Muscle layer of colon (tissue), 2 donors: ENCODE data around the gene IRAG1.

Experiments
- H3K27ac ChIP-seq: one replicate; pipeline ENCODE4 v1.7.0; 2013; ENCODE audit warnings: low read depth, mild to moderate bottlenecking, low read length, moderate library complexity
- H3K27me3 ChIP-seq, 2 donors: one replicate each; pipeline ENCODE4 v1.7.0; 2013; ENCODE audit warnings: low read length in 2 of 2, mild to moderate bottlenecking in 2 of 2; ENCODE audit not compliant: insufficient read depth in 2 of 2, control insufficient read depth in 1 of 2
- H3K36me3 ChIP-seq: one replicate; pipeline ENCODE4 v1.7.0; 2013; ENCODE audit warnings: mild to moderate bottlenecking, low read length; ENCODE audit not compliant: insufficient read depth
- H3K4me1 ChIP-seq: one replicate; pipeline ENCODE4 v1.7.0; 2013; ENCODE audit warnings: mild to moderate bottlenecking, low read length; ENCODE audit not compliant: insufficient read depth
- H3K4me3 ChIP-seq, 2 donors: one replicate each; pipeline ENCODE4 v1.7.0; 2013; ENCODE audit warnings: low read length in 2 of 2, low read depth in 1 of 2, mild to moderate bottlenecking in 1 of 2, moderate library complexity in 1 of 2
- H3K9ac ChIP-seq: one replicate; pipeline ENCODE4 v1.7.0; 2013; ENCODE audit warnings: low read length
- H3K9me3 ChIP-seq: one replicate; pipeline ENCODE4 v1.7.0; 2013; ENCODE audit warnings: mild to moderate bottlenecking, low read length
- donor health status: abdominal sarcoma.
- donor health status: Adenocarcinoma of cecum.

The IRAG1 gene

DNA sequence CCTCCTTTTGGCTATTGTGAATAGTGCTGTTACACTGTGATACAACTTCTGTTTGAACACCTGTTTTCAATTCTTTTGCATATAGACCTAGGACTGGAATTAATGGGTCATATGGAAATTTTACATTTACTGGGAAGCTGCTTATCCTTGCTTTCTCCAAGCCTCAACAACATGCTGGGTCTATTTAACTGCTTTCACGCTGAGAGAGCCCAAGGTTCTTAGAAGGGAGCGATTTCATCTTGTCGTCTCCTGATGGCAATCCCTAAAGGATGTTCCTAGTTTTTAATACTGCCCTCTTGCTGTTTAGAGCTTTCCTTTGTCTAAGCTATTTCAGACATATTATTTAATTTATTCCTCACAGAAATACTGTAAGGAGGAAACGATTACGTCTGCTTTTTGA is 15.5 kb downstream of the IRAG1 start:
- H3K27me3 ChIP-seq = no peaks in the 10 kb centered on the region
- peaks cover 48% of the 10 kb centered on the region for H3K4me1 ChIP-seq
- no peaks in the 10 kb centered on the region for H3K9me3 ChIP-seq
- no peak overlapping the region for H3K4me3 ChIP-seq
- peaks cover 17% of the 10 kb centered on the region for H3K36me3 ChIP-seq
- no peak overlapping the region for H3K27ac ChIP-seq
- H3K9ac ChIP-seq = no peak overlapping the region

GRCh38 chr11:10676919-10677318 is 16.6 kb downstream of the IRAG1 start:
- Histone ChIP-seq H3K4me3 (no peak overlapping the region), H3K27ac (no peak overlapping the region)

GRCh38 chr11:10674911-10675440 is 18.6 kb downstream of the IRAG1 start:
- H3K9ac ChIP-seq = peak overlapping the region; percentile 11
- peaks cover 17% of the 10 kb centered on the region for H3K36me3 ChIP-seq
- peaks cover 39% of the 10 kb centered on the region for H3K4me1 ChIP-seq
- H3K4me3 ChIP-seq = peak overlapping the region in 1 of 2 donors; percentile 44
- H3K9me3 ChIP-seq = no peaks in the 10 kb centered on the region
- peak overlapping the region; percentile 43 for H3K27ac ChIP-seq
- H3K27me3 ChIP-seq = no peaks in the 10 kb centered on the region

More at GRCh38 chr11:10676919-10677318, 16.6 kb downstream of the IRAG1 start:
- Histone ChIP-seq H3K4me1 (peaks cover 40% of the 10 kb centered on the region), H3K36me3 (peaks cover 17% of the 10 kb centered on the region), H3K27me3 (no peaks in the 10 kb centered on the region), H3K9me3 (no peaks in the 10 kb centered on the region), H3K9ac (no peak overlapping the region)

DNA sequence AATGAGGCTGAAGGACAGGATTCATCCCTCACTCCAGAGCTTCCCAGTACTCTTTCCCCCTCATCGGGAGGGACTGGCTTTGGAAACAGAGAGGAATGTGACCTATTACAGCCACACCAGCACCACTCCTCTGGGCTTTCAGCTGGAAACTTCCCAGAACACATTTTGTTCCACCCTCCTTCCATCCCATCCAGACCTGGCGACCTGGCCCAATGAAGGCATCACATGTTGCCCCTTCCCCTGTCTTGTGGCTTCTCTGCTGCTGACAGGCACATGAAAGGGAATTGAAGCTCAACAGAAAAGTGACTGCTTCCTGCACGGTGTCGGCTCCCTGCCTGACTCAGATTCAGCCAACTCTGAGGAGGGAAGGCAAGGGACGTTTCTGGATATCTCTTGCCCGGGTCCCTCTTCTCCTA is 19.1 kb downstream of the IRAG1 start:
- H3K27ac ChIP-seq = peak overlapping the region; percentile 43
- peaks cover 14% of the 10 kb centered on the region for H3K36me3 ChIP-seq
- no peaks in the 10 kb centered on the region for H3K27me3 ChIP-seq
- H3K9me3 ChIP-seq = no peaks in the 10 kb centered on the region
- peaks cover 45% of the 10 kb centered on the region for H3K4me1 ChIP-seq
- H3K9ac ChIP-seq = peak overlapping the region; percentile 11
- H3K4me3 ChIP-seq = peak overlapping the region in 1 of 2 donors; percentile 44

DNA sequence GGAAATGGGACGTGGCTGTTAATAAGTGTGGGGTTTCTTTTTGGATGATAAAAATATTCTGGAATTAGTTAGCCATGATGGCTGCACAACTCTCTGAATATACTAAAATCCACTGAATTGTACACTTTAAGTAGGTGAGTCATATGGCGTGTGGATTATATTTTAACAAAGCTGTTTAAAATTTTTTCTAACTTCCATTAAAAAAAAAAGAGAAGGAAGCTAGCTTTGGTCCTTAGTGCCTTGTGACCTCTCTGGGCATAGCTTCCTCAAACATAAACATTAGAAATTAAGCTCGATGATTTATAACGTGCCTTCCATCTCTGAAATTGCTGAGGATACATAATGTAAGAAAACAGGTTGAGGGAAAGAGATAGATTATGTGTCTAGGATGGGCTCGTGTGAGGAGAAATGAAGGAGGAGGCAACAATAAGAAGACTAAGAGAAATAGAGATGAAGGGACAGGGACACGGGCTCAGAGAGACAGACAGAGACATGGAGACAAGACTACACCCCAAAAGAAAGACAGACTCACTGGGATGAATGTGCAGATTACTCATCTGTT is 20.0 kb downstream of the IRAG1 start:
- Histone ChIP-seq H3K9me3 (no peaks in the 10 kb centered on the region), H3K9ac (no peak overlapping the region), H3K27me3 (no peaks in the 10 kb centered on the region), H3K4me3 (peak overlapping the region in 1 of 2 donors; percentile 44), H3K36me3 (peaks cover 6% of the 10 kb centered on the region), H3K4me1 (peaks cover 53% of the 10 kb centered on the region), H3K27ac (peak overlapping the region; percentile 25)

DNA sequence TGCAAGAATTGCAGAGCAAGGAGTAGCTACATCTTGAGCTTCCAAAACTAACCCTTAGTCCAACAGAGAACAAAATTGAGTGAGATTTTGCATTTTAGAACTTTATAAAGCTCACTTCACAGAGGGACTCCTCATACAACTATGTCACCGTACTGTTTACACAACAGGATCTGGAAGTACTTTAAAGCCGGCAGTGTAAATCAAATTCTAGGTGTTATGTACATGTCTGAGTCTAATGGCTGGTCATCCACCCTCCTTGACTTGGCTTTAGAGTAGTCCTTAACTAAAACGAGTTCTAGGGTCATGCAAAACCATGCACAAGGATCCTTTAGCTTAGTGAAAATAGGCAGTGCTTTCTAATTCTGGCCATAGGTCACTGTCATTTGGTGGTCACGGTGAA is 23.5 kb downstream of the IRAG1 start:
- H3K27me3 ChIP-seq = no peaks in the 10 kb centered on the region
- peaks cover 78% of the 10 kb centered on the region for H3K4me1 ChIP-seq
- H3K27ac ChIP-seq = peak overlapping the region; percentile 50
- H3K36me3 ChIP-seq = no peaks in the 10 kb centered on the region
- H3K9ac ChIP-seq = peak overlapping the region; percentile 5
- H3K9me3 ChIP-seq = no peaks in the 10 kb centered on the region
- peak overlapping the region in 1 of 2 donors; percentile 26 for H3K4me3 ChIP-seq

DNA sequence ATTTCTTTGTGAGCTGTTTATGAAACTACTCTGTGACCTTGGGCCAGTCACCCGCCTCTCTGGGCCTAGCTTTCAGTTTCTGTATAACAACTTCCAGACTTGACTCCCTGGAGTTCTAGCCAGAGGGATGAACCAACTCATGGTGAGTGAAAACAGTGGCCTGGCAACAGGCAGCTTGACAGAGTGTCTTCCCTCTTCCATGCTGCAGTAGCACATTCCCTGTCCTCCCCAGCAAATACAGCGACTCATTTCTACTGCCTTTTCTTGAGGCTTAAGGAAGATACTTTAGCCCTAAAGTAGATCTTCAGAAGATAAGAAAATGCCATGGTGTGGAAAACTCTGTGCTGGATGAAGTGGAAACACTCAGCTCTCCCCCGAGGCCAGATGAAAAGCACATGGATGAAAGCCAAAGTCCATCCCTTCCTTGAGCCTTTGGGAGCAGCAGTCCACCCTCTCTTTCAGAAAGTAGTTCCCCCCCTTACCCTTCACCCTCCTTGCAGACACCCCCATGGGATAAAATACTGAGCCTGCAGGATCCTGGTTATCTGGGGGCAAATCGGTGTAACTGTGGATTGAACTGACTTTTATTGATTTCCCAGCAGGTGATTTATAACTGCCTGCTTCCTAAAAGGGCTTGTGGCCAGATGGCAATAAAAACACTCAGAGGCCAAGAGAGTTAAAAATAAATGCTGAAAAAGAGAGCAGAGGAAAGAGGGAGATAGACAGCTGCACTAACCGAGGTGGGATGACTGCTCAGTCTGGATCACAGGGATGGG is 24.1 kb downstream of the IRAG1 start:
- Histone ChIP-seq H3K9me3 (no peaks in the 10 kb centered on the region), H3K27ac (peak overlapping the region; percentile 50), H3K27me3 (no peaks in the 10 kb centered on the region), H3K9ac (peak overlapping the region; percentile 5), H3K4me3 (peak overlapping the region in 1 of 2 donors; percentile 26), H3K36me3 (no peaks in the 10 kb centered on the region), H3K4me1 (peaks cover 78% of the 10 kb centered on the region)

DNA sequence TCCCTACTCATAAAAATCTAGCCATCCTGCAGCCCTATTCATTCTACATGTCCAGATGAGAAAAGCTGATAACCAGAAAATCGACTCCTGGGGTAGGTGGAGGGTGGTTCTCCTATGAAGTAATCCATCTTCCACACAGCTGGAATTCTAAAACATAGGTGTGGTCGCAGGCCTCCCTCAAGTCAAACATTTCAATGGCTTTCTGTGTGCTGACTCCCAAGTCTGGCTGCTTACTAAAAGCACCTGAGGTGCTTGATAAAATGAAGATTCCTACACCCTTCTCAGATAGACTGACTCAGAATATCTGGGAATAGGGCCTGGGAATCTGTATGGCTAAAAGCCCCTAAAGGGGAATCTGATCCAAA is 26.1 kb downstream of the IRAG1 start:
- Histone ChIP-seq H3K9me3 (no peaks in the 10 kb centered on the region), H3K36me3 (peaks cover 4% of the 10 kb centered on the region), H3K27me3 (no peaks in the 10 kb centered on the region), H3K4me3 (no peak overlapping the region), H3K4me1 (peaks cover 71% of the 10 kb centered on the region), H3K9ac (no peak overlapping the region), H3K27ac (peak overlapping the region; percentile 47)

DNA sequence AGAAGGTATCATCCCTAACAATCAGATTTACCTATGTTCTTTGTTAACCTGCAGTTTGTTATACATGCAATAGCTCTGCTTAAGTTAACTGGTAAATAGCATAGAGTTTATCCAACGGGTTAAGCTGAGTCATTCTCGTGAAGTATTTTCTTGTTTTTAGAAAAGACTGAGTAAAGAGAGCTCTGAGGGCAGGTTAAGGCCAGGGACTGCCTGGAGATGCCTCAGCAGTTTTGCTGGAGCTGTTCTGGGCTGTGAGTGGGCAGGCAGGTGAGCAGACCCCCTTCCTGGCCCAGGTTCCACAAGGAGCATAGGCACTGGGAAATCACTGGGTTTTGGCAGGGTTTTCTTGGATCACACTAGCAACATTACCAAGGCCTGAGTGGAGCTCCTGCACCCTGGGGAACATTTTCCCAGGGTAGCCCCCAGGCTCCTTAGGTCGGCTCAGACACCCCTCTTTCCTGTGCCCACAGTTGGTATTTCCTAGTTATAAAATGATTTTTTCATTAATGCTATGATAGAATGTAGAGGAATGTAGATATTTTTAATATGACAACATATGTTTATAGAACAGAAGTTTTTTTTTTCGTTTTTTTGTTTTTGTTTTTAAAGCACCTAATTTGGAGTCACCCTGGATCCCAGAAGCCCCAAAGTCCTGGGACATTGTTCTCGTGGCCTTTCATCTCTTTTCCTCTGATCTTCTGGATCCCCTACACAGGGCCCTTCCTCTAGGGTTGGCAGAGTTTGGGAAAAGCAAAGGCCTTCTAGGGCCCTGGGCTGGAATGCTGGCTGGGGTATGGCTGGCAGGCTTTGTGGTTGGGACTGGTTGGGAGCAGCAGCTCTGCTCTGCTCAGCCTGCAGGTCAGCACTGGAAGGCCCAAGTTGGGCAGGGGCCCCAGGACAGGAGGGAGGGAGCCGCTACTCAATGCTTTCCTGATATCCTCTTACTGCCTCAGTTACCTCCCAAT is 26.7 kb downstream of the IRAG1 start:
- Histone ChIP-seq H3K36me3 (peaks cover 4% of the 10 kb centered on the region), H3K4me3 (no peak overlapping the region), H3K4me1 (peaks cover 71% of the 10 kb centered on the region), H3K9me3 (no peaks in the 10 kb centered on the region), H3K27ac (peak overlapping the region; percentile 47), H3K9ac (no peak overlapping the region), H3K27me3 (no peaks in the 10 kb centered on the region)

- Histone ChIP-seq H3K4me1 (peaks cover 77% of the 10 kb centered on the region), H3K4me3 (no peak overlapping the region), H3K9ac (no peak overlapping the region), H3K27ac (peak overlapping the region; percentile 4), H3K27me3 (no peaks in the 10 kb centered on the region), H3K36me3 (peaks cover 4% of the 10 kb centered on the region), H3K9me3 (no peaks in the 10 kb centered on the region)
Measured at GRCh38 chr11:10664496-10664895, 29.1 kb downstream of the IRAG1 start.

DNA sequence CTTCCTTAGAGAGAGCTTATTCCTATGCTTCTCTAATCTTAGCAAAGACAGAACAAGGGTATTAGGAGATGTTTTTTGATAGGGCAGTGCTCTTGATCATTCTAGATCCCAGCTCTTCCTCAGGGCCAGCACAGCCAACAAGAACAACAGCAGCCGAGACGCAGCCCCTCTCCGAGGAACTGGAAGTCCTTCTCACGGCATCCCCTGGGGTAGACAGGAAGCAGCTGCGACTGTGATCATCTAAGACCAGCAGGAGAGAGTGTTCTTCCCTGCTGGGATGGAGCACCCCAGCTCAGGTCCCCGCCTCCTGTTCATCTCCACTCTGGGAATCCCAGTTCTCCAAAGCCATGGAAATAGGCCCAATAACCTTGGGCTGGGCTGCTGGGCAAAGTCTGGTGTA is 29.6 kb downstream of the IRAG1 start:
- no peaks in the 10 kb centered on the region for H3K27me3 ChIP-seq
- H3K27ac ChIP-seq = no peak overlapping the region
- no peak overlapping the region for H3K9ac ChIP-seq
- H3K4me3 ChIP-seq = no peak overlapping the region
- H3K36me3 ChIP-seq = peaks cover 4% of the 10 kb centered on the region
- peaks cover 77% of the 10 kb centered on the region for H3K4me1 ChIP-seq
- no peaks in the 10 kb centered on the region for H3K9me3 ChIP-seq
